ENCODE data around the gene POLR3F. TPM values are rescaled to one million over a fixed set of nuclear protein-coding genes. Genes with fewer than 3 reads are reported as not detected.

POLR3F gene
- total and polyA plus RNA-seq, 9 of the 15 experiments (the other 6 are each of a cell fraction or from before 2014, with no cell fraction given): 7.0 to 15.0 (median 9.6) TPM

DNA sequence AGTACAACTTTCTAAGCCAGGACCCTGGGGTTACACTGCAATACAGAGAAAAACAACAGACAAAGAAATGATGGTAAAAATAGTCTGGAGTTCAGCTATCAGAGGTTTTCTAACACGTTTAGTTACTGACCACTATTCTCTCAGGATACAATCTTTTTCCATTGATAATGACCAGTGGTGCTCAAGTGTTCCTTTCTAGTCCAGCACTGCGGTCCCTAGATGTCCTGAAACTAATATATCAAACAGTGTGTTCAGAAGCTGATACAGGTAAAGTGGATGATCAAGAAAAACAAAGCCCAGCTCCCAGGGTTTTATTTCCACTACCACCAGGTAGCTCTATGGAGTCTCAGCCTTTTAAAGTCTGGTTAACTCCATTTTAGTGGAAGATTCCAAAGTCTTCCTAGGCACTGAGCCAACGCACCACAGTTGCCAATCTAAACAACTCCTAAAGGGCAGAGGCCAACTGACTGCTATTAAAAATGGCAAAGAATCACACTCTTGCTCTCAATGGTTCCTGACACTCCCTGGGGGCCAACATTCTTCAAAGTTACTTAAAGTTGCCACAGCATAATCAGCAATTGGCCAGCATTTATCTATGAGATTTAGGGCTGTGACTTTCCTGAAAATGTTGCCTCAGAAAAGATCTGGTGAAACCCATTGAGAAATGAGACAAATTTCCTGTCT, 38.6 kb upstream of the POLR3F start (continued):
- TF ChIP-seq, protein P1, sequence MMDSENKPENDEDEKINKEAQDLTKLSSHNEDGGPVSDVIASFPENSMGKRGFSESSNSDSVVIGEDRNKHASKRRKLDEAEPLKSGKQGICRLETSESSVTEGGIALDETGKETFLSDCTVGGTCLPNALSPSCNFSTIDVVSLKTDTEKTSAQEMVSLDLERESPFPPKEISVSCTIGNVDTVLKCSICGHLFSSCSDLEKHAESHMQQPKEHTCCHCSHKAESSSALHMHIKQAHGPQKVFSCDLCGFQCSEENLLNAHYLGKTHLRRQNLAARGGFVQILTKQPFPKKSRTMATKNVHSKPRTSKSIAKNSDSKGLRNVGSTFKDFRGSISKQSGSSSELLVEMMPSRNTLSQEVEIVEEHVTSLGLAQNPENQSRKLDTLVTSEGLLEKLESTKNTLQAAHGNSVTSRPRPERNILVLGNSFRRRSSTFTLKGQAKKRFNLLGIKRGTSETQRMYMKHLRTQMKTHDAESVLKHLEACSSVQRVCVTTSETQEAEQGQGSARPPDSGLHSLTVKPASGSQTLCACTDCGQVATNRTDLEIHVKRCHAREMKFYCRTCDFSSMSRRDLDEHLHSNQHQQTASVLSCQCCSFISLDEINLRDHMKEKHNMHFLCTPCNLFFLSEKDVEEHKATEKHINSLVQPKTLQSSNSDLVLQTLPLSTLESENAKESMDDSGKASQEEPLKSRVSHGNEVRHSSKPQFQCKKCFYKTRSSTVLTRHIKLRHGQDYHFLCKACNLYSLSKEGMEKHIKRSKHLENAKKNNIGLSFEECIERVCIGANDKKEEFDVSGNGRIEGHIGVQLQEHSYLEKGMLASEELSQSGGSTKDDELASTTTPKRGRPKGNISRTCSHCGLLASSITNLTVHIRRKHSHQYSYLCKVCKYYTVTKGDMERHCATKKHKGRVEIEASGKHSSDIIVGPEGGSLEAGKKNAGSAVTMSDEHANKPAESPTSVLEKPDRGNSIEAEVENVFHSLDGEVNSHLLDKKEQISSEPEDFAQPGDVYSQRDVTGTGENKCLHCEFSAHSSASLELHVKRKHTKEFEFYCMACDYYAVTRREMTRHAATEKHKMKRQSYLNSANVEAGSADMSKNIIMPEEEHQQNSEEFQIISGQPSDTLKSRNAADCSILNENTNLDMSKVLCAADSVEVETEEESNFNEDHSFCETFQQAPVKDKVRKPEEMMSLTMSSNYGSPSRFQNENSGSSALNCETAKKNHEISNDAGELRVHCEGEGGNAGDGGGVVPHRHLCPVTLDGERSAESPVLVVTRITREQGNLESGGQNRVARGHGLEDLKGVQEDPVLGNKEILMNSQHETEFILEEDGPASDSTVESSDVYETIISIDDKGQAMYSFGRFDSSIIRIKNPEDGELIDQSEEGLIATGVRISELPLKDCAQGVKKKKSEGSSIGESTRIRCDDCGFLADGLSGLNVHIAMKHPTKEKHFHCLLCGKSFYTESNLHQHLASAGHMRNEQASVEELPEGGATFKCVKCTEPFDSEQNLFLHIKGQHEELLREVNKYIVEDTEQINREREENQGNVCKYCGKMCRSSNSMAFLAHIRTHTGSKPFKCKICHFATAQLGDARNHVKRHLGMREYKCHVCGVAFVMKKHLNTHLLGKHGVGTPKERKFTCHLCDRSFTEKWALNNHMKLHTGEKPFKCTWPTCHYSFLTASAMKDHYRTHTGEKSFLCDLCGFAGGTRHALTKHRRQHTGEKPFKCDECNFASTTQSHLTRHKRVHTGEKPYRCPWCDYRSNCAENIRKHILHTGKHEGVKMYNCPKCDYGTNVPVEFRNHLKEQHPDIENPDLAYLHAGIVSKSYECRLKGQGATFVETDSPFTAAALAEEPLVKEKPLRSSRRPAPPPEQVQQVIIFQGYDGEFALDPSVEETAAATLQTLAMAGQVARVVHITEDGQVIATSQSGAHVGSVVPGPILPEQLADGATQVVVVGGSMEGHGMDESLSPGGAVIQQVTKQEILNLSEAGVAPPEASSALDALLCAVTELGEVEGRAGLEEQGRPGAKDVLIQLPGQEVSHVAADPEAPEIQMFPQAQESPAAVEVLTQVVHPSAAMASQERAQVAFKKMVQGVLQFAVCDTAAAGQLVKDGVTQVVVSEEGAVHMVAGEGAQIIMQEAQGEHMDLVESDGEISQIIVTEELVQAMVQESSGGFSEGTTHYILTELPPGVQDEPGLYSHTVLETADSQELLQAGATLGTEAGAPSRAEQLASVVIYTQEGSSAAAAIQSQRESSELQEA (IDR thresholded peaks at IDR 0.05; ENCODE audit: low read depth): no peak
- TF ChIP-seq ZNF444 (CRISPR knock-in tag; IDR thresholded peaks at IDR 0.05): no peak
